ENCODE results near the gene RBM46.
"Not testable (repeated sequence)": the region's sequence is repeated elsewhere in the genome, so short reads cannot be mapped to it uniquely, and the experiment has no call there.

Gene RBM46

DNA sequence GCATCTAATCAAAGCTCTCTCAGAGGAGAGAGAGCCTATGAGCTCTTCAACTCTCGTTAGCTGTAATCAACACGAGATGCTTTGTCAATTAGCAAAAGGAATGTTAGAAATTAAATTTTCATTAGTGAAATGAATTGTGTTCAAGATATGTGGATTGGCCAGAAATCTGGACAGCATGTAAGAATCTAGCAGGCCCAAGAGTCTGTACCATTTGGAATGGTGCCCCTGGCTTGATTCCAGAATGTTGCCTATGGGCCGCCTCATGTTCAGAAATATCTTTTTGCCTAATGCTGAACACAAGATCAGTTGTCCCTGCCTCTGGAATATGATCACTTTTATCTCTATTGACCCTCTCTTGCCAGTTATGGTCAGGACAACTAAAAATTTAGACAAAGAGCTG lies 88.2 kb downstream of the RBM46 start:
- no peak for TF ChIP-seq CTCF (IDR thresholded peaks at IDR 0.05; ENCODE audit: low read depth, low read length)
- no peak overlapping the region for H3K4me3 ChIP-seq (ENCODE audit: low read depth, low read length)

DNA sequence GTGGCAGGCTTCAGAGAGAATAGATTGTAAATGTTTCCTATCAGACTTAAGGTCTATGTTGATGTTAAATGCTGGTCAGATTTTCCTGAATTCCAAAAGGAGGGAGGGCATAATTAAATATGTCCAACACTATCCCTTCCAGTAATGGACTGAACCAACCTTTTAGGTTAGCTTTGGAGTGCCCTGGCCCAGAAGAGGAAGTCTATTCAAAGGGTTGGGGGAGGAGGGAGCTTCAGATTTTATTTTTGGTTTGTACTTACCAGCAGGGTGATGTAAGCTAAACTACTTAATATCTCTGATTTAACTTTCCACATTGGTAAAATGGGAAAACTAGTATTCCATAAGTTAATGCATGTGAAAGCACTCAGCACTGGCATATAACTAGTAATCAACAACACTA lies 91.1 kb downstream of the RBM46 start:
- no peak for TF ChIP-seq CTCF (IDR thresholded peaks at IDR 0.05; ENCODE audit: low read depth, low read length)
- H3K4me3 ChIP-seq (ENCODE audit: low read depth, low read length), result no peak overlapping the region

- H3K4me3 ChIP-seq (ENCODE audit: low read depth, low read length), result not testable (repeated sequence)
Measured at GRCh38 chr4:154874049-154874448, 93.0 kb downstream of the RBM46 start.

DNA sequence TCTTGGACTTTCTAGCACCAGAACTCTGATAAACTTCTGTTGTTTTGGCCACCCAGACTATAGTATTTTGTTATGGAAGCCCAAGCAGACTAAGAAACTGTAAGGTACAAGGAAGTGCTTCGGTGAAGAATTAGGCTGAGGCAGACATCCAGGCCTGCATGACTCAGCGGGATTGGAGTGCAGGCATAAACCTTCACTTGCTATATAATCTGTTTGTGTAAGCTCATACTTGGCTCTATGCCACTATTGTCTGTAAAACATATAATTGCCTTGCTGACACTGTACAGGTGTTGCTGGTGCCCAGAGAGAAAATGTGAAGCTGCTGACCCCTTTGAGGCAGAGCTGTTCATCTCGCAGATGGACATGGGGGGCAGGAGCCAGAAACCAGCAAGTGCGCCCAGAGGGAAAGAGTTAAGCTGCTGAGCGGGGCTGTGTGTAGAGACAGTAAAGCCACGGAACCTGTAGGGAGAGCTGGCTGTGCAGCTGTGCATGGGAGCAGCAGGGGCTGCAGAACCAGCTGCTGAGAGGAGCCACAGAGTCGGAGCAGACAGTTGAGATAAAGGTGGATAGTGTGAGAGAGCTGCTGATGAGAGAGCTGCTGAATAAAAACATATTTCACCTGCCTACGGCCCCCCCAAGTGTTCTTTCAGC lies 96.2 kb downstream of the RBM46 start:
- no peak for TF ChIP-seq CTCF (IDR thresholded peaks at IDR 0.05; ENCODE audit: low read depth, low read length)
- H3K4me3 ChIP-seq (ENCODE audit: low read depth, low read length), result no peak overlapping the region
